ENCODE results near the gene SCN7A. TPM values are rescaled to one million over a fixed set of nuclear protein-coding genes. Genes with fewer than 3 reads are reported as not detected.

SCN7A gene
- 10 to 100 TPM in 1 of 2 donors, 1 to 10 TPM in 1; 8.7 to 13.8 TPM for total RNA-seq
- 3.3 TPM for polyA plus RNA-seq (ENCODE audit: insufficient read depth, low read depth, low replicate concordance)
- long read RNA-seq, donor 1 = 0 reads
- long read RNA-seq, donor 2 = 0 reads

- H3K27me3 ChIP-seq = no peaks in the 10 kb centered on the region
- WGBS, 2 donors = 2 to 5% methylated on average over 16 of the region's 16 CpGs
- TF ChIP-seq CTCF (IDR thresholded peaks at IDR 0.05) (no peak), POLR2A (IDR thresholded peaks at IDR 0.05) (no peak)
- H3K9me3 ChIP-seq = no peaks in the 10 kb centered on the region
- peak; percentile 83 for DNase-seq
- intact Hi-C loops (cut with DNase I; ENCODE audit: low total_unique reads) = no loop called here
- H3K27ac ChIP-seq = peak within 1 kb of the TSS; percentile 19 to 23
- no peaks in the 10 kb centered on the region for H3K36me3 ChIP-seq (ENCODE audit: low read depth, missing control alignments)
- H3K4me1 ChIP-seq = peaks cover 8% of the 10 kb centered on the region
- H3K4me3 ChIP-seq = peak within 1 kb of the TSS; percentile 19 to 58
Measured at GRCh38 chr2:166494140-166494624, at the start of gene SCN7A. TSS of gene SCN7A (minus strand) at chr2:166494249. CDS start at chr2:166477696, 16,553 bp downstream.

DNA sequence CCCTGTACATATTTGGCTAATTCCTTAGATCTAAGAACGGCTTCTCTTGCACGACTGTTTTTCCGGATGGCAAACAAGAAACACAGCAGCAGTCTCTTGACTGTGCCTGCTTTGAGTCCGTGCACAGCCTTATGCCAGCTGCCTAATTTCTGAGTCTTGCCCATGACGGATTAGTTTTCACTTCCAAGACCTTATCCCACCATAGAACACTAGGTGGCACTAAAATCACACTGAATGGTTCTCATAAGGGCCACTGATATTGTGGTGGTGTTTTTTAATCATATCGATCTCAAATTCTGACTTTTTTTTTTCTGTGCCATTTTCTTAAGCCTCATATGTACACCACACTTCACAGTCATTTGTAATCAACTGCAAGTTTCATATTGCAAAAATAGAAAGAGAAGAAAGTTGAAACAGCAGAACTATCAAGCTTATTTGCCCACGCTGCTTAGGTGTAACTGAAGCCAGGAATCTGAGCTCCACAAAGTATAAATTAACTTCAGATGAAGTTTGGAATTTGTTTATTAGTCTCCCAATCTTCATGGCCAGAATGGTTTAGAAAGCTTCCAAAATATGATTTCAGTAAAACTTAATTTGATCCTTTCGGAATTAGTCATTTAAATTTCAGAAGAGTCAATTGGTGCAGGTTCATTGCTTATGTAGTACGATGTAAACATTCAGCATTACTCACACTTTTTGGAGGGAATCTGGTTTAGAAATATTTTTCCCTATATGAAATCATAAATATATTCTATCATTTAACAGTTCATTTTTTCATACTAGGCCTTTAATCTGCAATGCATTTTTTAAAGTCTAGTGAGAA lies 45.5 kb upstream of the SCN7A start:
- intact Hi-C loops (cut with DNase I; ENCODE audit: low total_unique reads) = no loop called here
- 35 to 41% methylated on average over 9 of the region's 9 CpGs for WGBS, 2 donors
- H3K36me3 ChIP-seq (ENCODE audit: low read depth, missing control alignments) = no peaks in the 10 kb centered on the region
- H3K4me1 ChIP-seq = no peaks in the 10 kb centered on the region
- H3K27ac ChIP-seq = no peak overlapping the region
- peak; percentile 16 for DNase-seq
- no peaks in the 10 kb centered on the region for H3K9me3 ChIP-seq
- TF ChIP-seq CTCF (IDR thresholded peaks at IDR 0.05) = peak; percentile 30 to 69 (median 67)
- no peak for TF ChIP-seq POLR2A (IDR thresholded peaks at IDR 0.05)
- no peaks in the 10 kb centered on the region for H3K27me3 ChIP-seq
- no peak overlapping the region for H3K4me3 ChIP-seq

DNA sequence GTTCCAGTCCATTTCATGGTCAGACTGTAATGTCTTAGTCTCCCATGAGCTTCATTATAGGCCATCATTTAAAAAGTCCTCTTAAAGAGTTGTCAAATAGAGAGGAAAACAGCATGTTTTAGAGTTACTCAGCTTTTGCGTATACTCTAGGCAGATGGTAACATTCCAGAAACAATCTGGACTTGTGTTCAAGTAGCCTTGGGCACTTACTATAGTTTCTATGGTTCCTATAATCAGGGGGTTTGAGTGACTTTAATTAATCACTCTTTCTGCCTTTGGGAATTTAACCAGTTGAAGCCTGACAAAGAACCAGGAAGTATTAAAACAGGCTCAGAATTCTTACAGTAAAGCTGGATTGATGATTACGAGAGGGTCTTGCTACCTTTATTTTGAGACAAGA lies 42.1 kb upstream of the SCN7A start:
- Histone ChIP-seq H3K36me3 (ENCODE audit: low read depth, missing control alignments) (no peaks in the 10 kb centered on the region), H3K9me3 (no peaks in the 10 kb centered on the region), H3K4me3 (no peak overlapping the region), H3K4me1 (no peaks in the 10 kb centered on the region), H3K27me3 (no peaks in the 10 kb centered on the region), H3K27ac (no peak overlapping the region)
- TF ChIP-seq CTCF (IDR thresholded peaks at IDR 0.05) = no peak
- TF ChIP-seq POLR2A (IDR thresholded peaks at IDR 0.05) = no peak
- no peak for DNase-seq
- intact Hi-C loops (cut with DNase I; ENCODE audit: low total_unique reads) = no loop called here
- 85 to 88% methylated on average over 2 of the region's 2 CpGs for WGBS, 2 donors

GRCh38 chr2:166521155-166521554 lies 27.1 kb upstream of the SCN7A start:
- DNase-seq = no peak
- intact Hi-C loops (cut with DNase I; ENCODE audit: low total_unique reads) = no loop called here
- no peaks in the 10 kb centered on the region for H3K36me3 ChIP-seq (ENCODE audit: low read depth, missing control alignments)
- TF ChIP-seq POLR2A (IDR thresholded peaks at IDR 0.05) (no peak), CTCF (IDR thresholded peaks at IDR 0.05) (no peak)
- WGBS, 2 donors = 56 to 65% methylated on average over 3 of the region's 3 CpGs
- no peaks in the 10 kb centered on the region for H3K27me3 ChIP-seq
- no peaks in the 10 kb centered on the region for H3K4me1 ChIP-seq
- H3K27ac ChIP-seq = no peak overlapping the region
- no peaks in the 10 kb centered on the region for H3K9me3 ChIP-seq
- no peak overlapping the region for H3K4me3 ChIP-seq

Measured in testis (tissue), 5 donors.